ENCODE data around the gene TRAPPC14. TPM values are rescaled to one million over a fixed set of nuclear protein-coding genes. Genes with fewer than 3 reads are reported as not detected.

Gene TRAPPC14
- total and polyA plus RNA-seq, 9 of the 15 experiments (the other 6 are each of a cell fraction or from before 2014, with no cell fraction given) = 0.42 to 45.9 (median 18.2) TPM

GRCh38 chr7:100159099-100159623 is 638 bp upstream of the TRAPPC14 start (continued):
- 0 out of 2 replicates have a peak, but pooled peaks have one; percentile 0 for TF ChIP-seq HLTF (IDR thresholded peaks at IDR 0.05)
- TF ChIP-seq, protein P1, sequence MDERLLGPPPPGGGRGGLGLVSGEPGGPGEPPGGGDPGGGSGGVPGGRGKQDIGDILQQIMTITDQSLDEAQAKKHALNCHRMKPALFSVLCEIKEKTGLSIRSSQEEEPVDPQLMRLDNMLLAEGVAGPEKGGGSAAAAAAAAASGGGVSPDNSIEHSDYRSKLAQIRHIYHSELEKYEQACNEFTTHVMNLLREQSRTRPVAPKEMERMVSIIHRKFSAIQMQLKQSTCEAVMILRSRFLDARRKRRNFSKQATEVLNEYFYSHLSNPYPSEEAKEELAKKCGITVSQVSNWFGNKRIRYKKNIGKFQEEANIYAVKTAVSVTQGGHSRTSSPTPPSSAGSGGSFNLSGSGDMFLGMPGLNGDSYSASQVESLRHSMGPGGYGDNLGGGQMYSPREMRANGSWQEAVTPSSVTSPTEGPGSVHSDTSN (CRISPR knock-in tag; IDR thresholded peaks at IDR 0.05; ENCODE audit: low read depth) = no peak
- TF ChIP-seq, protein P1 (tag; conservative IDR thresholded peaks at IDR 0.05; ENCODE audit: low read depth) = peak; percentile 83
- TF ChIP-seq, protein P2, sequence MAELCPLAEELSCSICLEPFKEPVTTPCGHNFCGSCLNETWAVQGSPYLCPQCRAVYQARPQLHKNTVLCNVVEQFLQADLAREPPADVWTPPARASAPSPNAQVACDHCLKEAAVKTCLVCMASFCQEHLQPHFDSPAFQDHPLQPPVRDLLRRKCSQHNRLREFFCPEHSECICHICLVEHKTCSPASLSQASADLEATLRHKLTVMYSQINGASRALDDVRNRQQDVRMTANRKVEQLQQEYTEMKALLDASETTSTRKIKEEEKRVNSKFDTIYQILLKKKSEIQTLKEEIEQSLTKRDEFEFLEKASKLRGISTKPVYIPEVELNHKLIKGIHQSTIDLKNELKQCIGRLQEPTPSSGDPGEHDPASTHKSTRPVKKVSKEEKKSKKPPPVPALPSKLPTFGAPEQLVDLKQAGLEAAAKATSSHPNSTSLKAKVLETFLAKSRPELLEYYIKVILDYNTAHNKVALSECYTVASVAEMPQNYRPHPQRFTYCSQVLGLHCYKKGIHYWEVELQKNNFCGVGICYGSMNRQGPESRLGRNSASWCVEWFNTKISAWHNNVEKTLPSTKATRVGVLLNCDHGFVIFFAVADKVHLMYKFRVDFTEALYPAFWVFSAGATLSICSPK (IDR thresholded peaks at IDR 0.05; ENCODE audit: borderline replicate concordance) = peak; percentile 78; the same call in 1 of the 2 replicates
- no peak for TF ChIP-seq HNRNPLL (IDR thresholded peaks at IDR 0.05; ENCODE audit: low read depth, low read length, poor library complexity, severe bottlenecking)
- no peak for TF ChIP-seq ZBED1 (IDR thresholded peaks at IDR 0.05)
- TF ChIP-seq RCOR1 (IDR thresholded peaks at IDR 0.05; ENCODE audit: borderline replicate concordance in 1 of 2, low read depth in 2 of 2, low read length in 2 of 2) = 0 out of 4 replicates have a peak, but pooled peaks of 1 of the 2 experiments have one; percentile 10
- no peak; the same call in 1 of the 2 replicates for TF ChIP-seq ZNF589 (CRISPR knock-in tag; IDR thresholded peaks at IDR 0.05; ENCODE audit: low read depth)
- TF ChIP-seq BRD9 (IDR thresholded peaks at IDR 0.05; ENCODE audit: low read depth, partially characterized antibody) = peak; percentile 9
- TF ChIP-seq FOXK2 (conservative IDR thresholded peaks at IDR 0.05 in 1 of 2, IDR thresholded peaks at IDR 0.05 in 1 of 2; ENCODE audit: low read depth in 2 of 2) = peak in 1 of 2 experiments; percentile 17; a peak in 2 of 4 replicates
- no peak for TF ChIP-seq IRF2 (CRISPR knock-in tag; IDR thresholded peaks at IDR 0.05)
- no peak for TF ChIP-seq PHB2 (IDR thresholded peaks at IDR 0.05; ENCODE audit: low read depth)
- TF ChIP-seq TAF9B (IDR thresholded peaks at IDR 0.05; ENCODE audit: partially characterized antibody) = no peak
- peak; percentile 68 for TF ChIP-seq POLR3A (IDR thresholded peaks at IDR 0.05; ENCODE audit: borderline replicate concordance, extremely low read depth, insufficient read depth, insufficient read length)
- no peak for TF ChIP-seq TBL1XR1 (IDR thresholded peaks at IDR 0.05; ENCODE audit: low read length in 2 of 2)
- TF ChIP-seq CSDE1 (IDR thresholded peaks at IDR 0.05) = 0 out of 4 replicates have a peak, but pooled peaks of 1 of the 2 experiments have one; percentile 49
- TF ChIP-seq HDGF (IDR thresholded peaks at IDR 0.05) = peak; percentile 43; the same call in 1 of the 2 replicates
- 0 out of 2 replicates have a peak, but pooled peaks have one; percentile 12 for TF ChIP-seq MEF2D (tag; conservative IDR thresholded peaks at IDR 0.05; ENCODE audit: low read depth)
- TF ChIP-seq MLLT1 (IDR thresholded peaks at IDR 0.05) = peak in 1 of 2 experiments; percentile 46; a peak in 3 of 4 replicates
- no peak for TF ChIP-seq SUPT5H (IDR thresholded peaks at IDR 0.05)
- TF ChIP-seq PATZ1 (CRISPR knock-in tag; IDR thresholded peaks at IDR 0.05; ENCODE audit: borderline replicate concordance) = no peak
